Measurements from ENCODE around the gene LDLRAD4.

The LDLRAD4 gene

DNA sequence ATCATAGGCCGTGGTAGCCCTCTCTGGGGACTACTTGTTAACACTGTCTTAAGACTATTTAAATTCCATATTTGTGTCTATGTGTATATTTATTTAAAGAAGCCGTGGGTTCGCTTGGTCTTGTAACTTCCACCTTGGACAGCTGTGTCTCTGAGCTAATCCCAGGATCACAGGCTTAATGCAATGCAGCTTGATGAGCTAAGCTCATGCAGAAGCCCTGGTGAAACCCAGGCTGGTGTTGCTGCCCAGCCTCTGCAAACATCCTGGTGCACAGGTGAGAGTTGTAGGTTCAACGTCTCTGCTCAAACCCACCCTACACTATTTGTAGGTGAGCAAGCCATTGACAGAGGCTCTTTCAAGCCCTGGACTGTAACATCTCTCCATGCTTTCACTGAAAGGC, 296.0 kb downstream of the LDLRAD4 start:
- DNase-seq (ENCODE audit: low read depth) = no peak

DNA sequence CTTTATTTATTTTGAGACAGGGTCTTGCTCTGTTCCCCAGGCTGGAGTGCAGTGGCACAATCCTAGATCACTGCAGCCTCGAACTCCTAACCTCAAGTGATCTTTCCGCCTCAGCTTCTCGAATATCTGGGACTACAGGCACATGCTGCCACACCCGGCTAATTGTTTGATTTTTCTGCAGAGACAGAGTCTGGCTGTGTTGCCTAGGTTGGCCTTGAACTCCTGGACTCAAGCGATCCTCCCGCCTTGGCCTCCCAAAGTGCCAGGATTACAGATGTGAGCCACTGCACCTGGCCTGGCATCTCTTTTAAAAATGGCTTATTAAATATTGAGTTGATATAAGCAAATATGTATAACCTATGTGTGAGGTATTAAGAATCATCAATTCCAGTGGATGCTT, 298.3 kb downstream of the LDLRAD4 start:
- no peak for DNase-seq (ENCODE audit: low read depth)

- no peak for DNase-seq (ENCODE audit: low read depth)
Observed at GRCh38 chr18:13517369-13517768, 298.8 kb downstream of the LDLRAD4 start.

DNA sequence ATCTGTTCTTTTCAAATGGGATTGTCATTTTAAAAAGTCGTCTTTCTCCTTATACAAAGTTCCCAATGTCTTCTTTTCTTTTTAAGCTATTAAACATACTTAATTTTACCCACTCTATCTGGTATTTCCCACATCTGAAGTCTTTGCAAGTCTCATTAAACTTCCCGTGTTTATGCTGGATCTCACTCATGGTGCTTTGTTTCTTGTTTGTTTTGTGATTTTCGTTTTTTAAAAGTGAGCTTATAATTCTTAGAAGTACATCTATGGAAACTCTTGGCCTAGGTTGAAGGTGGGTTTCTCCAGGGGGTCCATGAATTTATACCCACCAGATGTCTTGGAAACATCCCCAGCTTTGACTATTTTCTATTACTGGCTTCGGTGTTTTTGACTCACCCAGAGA, 299.8 kb downstream of the LDLRAD4 start:
- DNase-seq (ENCODE audit: low read depth) = no peak

- no peak for DNase-seq (ENCODE audit: low read depth)
Observed at GRCh38 chr18:13520306-13520705, 301.7 kb downstream of the LDLRAD4 start.

- DNase-seq (ENCODE audit: low read depth) = no peak
Observed at GRCh38 chr18:13520741-13521140, 302.2 kb downstream of the LDLRAD4 start.

DNA sequence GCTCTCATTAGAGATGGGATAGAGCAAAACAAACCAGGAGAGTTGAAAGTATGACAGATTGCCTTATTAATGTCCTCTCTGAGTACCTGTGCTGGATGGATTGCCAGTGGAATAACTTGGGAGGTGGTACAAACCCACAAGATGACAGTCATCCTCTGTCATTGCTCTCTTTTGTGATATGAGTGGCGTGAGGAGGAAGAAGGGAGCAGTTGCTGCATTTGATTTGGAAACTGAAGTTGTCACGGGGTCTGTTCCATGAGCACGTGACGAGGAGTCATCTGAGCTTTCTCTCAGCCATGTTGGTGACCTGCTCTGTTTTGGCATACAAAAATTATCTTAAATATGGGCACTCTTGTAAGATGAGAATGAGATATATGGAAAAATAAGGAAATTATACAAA, 302.9 kb downstream of the LDLRAD4 start:
- no peak for DNase-seq (ENCODE audit: low read depth)

- DNase-seq (ENCODE audit: low read depth) = no peak
Observed at GRCh38 chr18:13522256-13522655, 303.7 kb downstream of the LDLRAD4 start.

DNA sequence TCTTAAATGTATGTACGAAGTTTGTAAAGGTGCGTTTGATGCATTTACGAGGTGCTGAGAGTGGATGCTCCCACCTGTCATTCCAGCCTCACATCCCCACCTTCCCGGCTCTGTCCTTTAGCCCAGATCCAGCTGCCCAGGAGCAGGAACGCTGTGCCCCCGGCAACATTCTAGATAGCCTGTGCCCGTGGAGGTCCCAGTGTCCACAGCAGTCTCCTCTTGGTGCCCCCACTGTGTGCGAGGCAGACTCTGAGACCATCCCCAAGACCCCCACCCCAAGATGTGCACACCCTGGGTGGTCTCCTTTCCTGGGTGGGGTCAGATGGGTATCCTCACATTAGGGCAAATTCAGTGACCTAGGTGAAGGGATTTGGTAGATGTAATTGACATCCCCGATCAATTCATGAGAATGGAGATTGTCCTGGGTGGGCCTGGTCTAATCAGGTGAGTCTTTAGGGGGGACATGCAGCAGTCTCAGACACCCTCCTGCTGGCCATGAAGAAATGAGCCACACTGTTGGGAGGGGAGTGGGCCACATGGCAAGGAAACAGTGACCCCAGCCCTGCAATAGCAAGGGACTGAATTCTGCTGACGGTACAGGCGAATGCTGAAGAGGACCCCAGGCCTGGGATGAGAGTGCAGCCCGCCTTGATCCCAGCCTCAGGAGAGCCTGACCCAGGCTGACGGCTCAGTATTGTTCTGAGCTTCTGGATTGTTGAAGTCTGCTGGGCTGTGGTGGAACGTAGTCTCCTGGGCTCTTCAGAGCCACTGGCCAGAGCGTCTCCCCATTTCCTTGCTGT, 304.5 kb downstream of the LDLRAD4 start:
- DNase-seq (ENCODE audit: low read depth) = no peak

- DNase-seq (ENCODE audit: low read depth) = no peak
Observed at GRCh38 chr18:13524054-13524453, 305.5 kb downstream of the LDLRAD4 start.

- no peak for DNase-seq (ENCODE audit: low read depth)
Observed at GRCh38 chr18:13524811-13525210, 306.3 kb downstream of the LDLRAD4 start.

GRCh38 chr18:13525381-13526029, 306.9 kb downstream of the LDLRAD4 start:
- no peak for DNase-seq (ENCODE audit: low read depth)

DNA sequence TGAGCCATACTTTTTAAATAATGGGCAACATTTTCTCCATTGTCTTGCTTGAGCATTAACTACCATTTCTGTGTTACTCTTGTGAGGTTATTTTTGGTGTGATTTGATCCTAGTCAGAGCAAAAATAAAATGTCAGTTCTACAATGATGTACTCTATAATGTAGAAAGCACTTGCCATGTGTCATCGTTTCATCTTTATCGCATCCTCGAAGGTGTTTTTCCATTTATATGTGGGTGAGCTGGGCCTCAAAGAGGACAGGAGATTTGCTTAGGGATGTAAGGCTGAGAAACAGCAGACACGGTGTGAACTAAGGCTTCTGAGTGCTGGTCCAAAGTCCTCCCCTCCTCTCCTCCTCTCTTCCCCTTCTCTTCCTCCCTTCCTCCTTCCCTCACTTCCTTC, 308.0 kb downstream of the LDLRAD4 start:
- no peak for DNase-seq (ENCODE audit: low read depth)

- DNase-seq (ENCODE audit: low read depth) = no peak
Observed at GRCh38 chr18:13527256-13527655, 308.7 kb downstream of the LDLRAD4 start.

DNA sequence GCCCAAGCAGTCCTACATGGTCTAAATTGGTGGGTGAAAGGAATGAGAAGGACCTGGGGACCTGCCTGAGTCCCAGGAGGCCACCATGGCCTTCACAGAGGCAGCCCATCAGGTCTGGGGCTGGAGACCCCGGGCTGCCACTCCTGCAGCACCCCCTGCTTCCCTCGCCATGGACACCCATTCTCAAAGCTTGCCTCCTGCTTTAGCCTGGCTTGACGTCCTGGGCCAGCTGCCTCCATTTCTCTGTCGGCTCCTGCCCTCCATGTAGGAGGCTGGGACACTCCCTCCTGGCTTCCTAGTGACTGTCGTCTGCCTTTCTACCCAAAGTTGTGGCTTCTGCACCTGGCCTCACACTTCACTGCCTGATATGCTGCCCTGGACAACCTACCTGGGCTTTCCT, 309.2 kb downstream of the LDLRAD4 start:
- no peak for DNase-seq (ENCODE audit: low read depth)

DNA sequence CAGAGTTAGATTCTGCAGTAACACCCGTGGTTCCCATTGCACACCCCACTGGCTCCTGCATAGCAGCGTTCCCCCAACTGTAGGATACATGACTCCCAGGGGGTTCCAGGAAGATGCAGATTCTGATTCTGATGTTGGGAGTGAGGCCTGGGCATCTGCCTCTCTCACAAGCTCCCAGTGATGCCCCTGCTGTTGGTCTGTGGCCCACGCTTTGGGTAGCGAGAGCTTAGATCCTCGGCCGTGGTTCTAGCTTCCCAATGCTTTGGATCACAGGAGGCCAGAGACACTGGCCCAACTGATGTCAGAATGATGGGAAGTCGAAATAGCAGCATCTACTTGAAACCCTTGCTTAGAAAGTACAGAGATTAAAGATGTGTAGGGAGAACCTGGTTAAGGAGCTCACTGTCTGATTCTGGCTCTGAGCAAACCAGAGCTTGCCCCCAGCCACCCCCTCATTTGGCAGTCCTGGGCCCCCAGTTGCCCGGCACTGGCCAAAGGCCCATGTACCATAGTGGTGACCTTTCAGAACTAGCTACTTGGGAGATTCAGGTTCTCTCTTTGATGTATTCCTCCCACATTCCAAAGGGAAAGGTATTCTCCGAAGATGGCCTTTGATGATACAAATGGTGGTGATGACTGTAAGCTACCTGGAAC, 310.3 kb downstream of the LDLRAD4 start:
- no peak for DNase-seq (ENCODE audit: low read depth)

GRCh38 chr18:13530033-13530878, 311.7 kb downstream of the LDLRAD4 start:
- DNase-seq (ENCODE audit: low read depth) = no peak

DNA sequence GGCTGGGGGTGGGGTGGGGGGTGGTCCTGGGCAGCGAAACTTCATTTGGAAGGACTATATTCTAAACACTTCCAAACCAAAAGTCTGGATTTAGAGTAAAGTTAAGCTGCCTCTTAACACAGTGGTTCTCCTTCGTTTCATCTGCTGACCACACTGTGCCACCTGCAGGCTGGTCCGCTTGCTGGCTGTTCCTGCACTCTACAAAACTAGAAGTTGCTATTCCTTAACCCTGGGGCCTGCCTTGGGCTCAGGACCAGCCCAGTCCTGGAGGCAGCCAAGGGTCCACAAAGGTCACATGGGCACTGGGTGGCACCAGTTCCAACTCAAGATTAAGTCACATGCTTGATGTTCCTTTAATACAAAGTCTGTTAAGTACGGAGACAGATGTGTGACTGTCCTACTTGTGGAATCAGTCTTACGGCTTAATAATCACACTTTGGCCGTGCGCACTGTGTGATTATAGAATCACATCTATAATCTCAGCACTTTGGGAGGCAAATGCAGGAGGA, 312.4 kb downstream of the LDLRAD4 start:
- no peak for DNase-seq (ENCODE audit: low read depth)

DNA sequence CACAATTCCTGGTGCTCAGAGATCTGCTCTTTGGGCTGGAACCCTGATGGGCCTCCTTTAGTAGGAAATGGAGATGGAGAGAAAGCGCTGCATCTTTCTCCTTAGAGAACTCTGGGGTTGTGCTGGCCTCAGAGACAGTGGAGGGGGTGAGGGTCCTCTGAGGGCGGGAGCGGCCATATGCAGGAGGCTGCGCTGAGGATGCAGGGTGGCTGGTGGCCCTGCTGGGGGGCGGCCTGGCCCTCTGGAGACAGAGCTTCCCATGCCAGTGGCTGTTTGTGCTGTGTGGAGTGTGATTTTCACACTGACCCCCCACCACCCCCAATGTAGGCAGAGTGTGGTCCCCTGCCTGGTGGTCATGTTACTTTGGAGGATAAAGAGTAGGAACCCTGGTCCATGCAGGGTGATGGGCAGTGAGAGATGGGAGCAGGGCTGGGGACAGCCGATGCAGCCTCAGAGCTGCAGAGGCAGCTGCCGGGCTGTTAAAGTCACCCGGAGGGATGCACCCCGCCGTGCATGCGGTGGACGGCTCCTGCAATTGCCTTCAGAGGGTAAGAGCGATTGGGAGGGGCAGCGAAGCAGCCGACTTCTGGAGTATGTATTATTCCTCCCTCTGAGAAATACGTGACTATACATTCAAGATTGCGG, 313.2 kb downstream of the LDLRAD4 start:
- no peak for DNase-seq (ENCODE audit: low read depth)

DNA sequence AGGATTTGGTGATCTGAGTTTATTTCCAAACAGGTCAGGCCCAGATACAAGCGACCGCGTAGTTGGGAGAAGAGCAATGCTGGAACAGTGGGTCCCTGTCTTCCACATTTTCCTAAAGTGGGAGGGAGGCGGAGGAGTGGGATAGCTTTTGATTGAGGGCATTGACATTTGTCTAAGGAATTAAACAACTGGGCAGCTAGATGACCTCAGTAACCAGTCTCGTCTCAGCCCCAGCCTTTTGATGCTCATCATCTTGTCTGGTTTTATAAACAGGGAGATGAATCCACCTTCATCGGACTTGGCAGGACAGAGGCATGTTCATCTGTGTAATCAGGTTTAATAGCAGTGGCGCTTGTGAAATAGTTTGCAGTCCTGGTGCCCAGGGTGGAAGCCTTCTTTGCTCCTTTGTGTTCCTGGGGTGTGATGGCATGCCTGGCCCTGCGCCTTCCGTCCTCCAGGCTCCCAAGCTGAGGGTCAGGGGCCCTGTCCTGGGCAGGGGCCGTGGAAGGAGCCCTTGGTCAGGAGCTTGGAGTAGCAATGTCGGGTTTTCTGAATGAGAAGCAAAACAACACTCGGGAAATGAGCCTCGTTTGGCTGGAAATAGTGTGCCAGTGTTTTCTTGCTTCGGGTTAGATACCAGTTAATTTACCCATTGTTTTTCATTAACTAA, 314.0 kb downstream of the LDLRAD4 start:
- DNase-seq (ENCODE audit: low read depth) = no peak

GRCh38 chr18:13534631-13535030, 316.1 kb downstream of the LDLRAD4 start:
- DNase-seq (ENCODE audit: low read depth) = no peak

All from T follicular helper cell (primary cell).